Measurements from ENCODE around the gene CCL18.
"Not testable (repeated sequence)": the region's sequence is repeated elsewhere in the genome, so short reads cannot be mapped to it uniquely, and the experiment has no call there.

The CCL18 gene

GRCh38 chr17:36103401-36103975 is 39.4 kb downstream of the CCL18 start, which contains the start of gene CCL4:
CCL4 (plus strand) TSS chr17:36103827; CDS start chr17:36103906, 79 bp downstream.
- not testable (repeated sequence) for DNase-seq (ENCODE audit: low read depth in 2 of 2)

- DNase-seq (ENCODE audit: low read depth in 2 of 2): not testable (repeated sequence)
These were observed 40.2 kb downstream of the CCL18 start for GRCh38 chr17:36104246-36104645.

GRCh38 chr17:36104701-36105181 is 40.7 kb downstream of the CCL18 start:
- DNase-seq (ENCODE audit: low read depth in 2 of 2): no peak

GRCh38 chr17:36105781-36106492 is 41.9 kb downstream of the CCL18 start:
- no peak for DNase-seq (ENCODE audit: low read depth in 2 of 2)

GRCh38 chr17:36106493-36106835 is 42.4 kb downstream of the CCL18 start:
- DNase-seq (ENCODE audit: low read depth in 2 of 2): no peak

- DNase-seq (ENCODE audit: low read depth in 2 of 2): no peak
These were observed 43.6 kb downstream of the CCL18 start for GRCh38 chr17:36107660-36108059.

- not testable (repeated sequence) for DNase-seq (ENCODE audit: low read depth in 2 of 2)
These were observed 44.2 kb downstream of the CCL18 start for GRCh38 chr17:36108265-36108664.

GRCh38 chr17:36111068-36111490 is 47.0 kb downstream of the CCL18 start:
- no peak for DNase-seq (ENCODE audit: low read depth in 2 of 2)

GRCh38 chr17:36112572-36112971 is 48.5 kb downstream of the CCL18 start:
- no peak for DNase-seq (ENCODE audit: low read depth in 2 of 2)

- DNase-seq (ENCODE audit: low read depth in 2 of 2): not testable (repeated sequence)
These were observed 49.1 kb downstream of the CCL18 start for GRCh38 chr17:36113131-36113530.

- DNase-seq (ENCODE audit: low read depth in 2 of 2): not testable (repeated sequence)
These were observed 51.0 kb downstream of the CCL18 start for GRCh38 chr17:36114971-36115648.

- DNase-seq (ENCODE audit: low read depth in 2 of 2): not testable (repeated sequence)
These were observed 51.5 kb downstream of the CCL18 start for GRCh38 chr17:36115649-36115977.

- DNase-seq (ENCODE audit: low read depth in 2 of 2): peak; percentile 7 to 10
These were observed 53.7 kb downstream of the CCL18 start for GRCh38 chr17:36117505-36118382.

- DNase-seq (ENCODE audit: low read depth in 2 of 2): no peak
These were observed 54.6 kb downstream of the CCL18 start for GRCh38 chr17:36118477-36119353.

GRCh38 chr17:36120221-36120620 is 56.1 kb downstream of the CCL18 start:
- no peak for DNase-seq (ENCODE audit: low read depth in 2 of 2)

GRCh38 chr17:36121099-36121498 is 57.0 kb downstream of the CCL18 start:
- not testable (repeated sequence) for DNase-seq (ENCODE audit: low read depth in 2 of 2)

Measured in activated CD4-positive, alpha-beta T cell treated with anti-CD3 and anti-CD28 coated beads for 24 hours (primary cell).